Measurements from ENCODE around the gene GGT6.

DNA sequence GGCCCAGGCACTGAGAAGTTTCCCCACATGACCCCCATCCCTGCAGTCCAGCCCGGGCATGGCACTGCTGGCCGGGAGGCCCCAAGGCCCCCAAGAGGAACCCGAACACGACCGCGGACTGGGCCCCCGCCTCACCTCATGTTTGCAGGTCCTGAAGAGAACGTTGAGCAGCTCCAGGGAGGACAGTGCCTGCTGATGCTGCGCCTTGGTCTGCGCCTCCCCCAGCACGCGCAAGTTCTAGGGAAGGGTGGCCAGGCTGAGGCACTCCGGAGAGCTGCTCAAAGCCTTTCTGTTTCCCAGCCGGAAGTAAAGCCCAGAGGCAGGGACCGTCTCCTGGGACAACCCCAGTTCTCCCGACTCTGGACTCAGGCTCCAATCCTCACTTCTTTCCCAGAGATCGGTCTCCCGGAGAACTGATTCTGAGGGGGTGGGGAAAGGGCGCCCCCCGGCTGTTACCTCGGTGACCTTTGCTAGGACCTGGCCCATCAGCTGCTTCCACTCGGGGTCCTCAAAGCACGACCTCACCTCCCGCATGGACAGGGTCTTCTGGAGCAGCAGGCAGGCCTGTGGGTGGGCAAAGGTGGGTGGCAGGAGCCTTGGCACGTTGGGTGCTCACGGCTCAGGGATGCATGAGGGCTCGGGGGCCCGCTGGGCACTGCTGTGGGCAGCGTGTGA, 18.9 kb downstream of the GGT6 start:
- TF ChIP-seq, protein P1, sequence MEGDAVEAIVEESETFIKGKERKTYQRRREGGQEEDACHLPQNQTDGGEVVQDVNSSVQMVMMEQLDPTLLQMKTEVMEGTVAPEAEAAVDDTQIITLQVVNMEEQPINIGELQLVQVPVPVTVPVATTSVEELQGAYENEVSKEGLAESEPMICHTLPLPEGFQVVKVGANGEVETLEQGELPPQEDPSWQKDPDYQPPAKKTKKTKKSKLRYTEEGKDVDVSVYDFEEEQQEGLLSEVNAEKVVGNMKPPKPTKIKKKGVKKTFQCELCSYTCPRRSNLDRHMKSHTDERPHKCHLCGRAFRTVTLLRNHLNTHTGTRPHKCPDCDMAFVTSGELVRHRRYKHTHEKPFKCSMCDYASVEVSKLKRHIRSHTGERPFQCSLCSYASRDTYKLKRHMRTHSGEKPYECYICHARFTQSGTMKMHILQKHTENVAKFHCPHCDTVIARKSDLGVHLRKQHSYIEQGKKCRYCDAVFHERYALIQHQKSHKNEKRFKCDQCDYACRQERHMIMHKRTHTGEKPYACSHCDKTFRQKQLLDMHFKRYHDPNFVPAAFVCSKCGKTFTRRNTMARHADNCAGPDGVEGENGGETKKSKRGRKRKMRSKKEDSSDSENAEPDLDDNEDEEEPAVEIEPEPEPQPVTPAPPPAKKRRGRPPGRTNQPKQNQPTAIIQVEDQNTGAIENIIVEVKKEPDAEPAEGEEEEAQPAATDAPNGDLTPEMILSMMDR (conservative IDR thresholded peaks at IDR 0.05; ENCODE audit: low read depth, low read length): no peak
- no peak for TF ChIP-seq EZH2 (IDR thresholded peaks at IDR 0.05; ENCODE audit: borderline replicate concordance, low read depth, low read length, poor library complexity, severe bottlenecking)

Measured in A673 (cell line).